HepG2 (cell line): ENCODE measurements around the gene MAFB. TPM values are rescaled to one million over a fixed set of nuclear protein-coding genes. Genes with fewer than 3 reads are reported as not detected.

ENCODE experiments used
- CBX5 ChIP-seq: sonication (generic); formaldehyde crosslinking; IDR thresholded peaks from 2 replicates; pipeline ENCODE4 v1.4.0; 2020; ENCODE audit warnings: missing genetic modification reagents, borderline replicate concordance
- ERF ChIP-seq: IDR thresholded peaks from 2 replicates; pipeline ENCODE4 v1.6.1; 2018; ENCODE audit warnings: missing biosample characterization, missing genetic modification reagents
- GLI4 ChIP-seq: sonication (generic); formaldehyde crosslinking; IDR thresholded peaks from 2 replicates; pipeline ENCODE4 v1.5.1; 2020; ENCODE audit warnings: missing genetic modification reagents, mild to moderate bottlenecking, moderate library complexity, borderline replicate concordance
- HNRNPL ChIP-seq: fragments of 200-400 bp; formaldehyde crosslinking; IDR thresholded peaks from 2 replicates; pipeline ENCODE4 v1.6.1; 2017; ENCODE audit warnings: mild to moderate bottlenecking, low read depth, low read length
- IRX3 ChIP-seq: sonication (generic); formaldehyde crosslinking; IDR thresholded peaks from 2 replicates; pipeline ENCODE4 v1.8.1; 2023; ENCODE audit warnings: mild to moderate bottlenecking, low read depth, missing genetic modification reagents, borderline replicate concordance
- NCOA1 ChIP-seq: sonication (generic); formaldehyde crosslinking; IDR thresholded peaks from 2 replicates; pipeline ENCODE4 v1.9.0; 2021; ENCODE audit warnings: missing genetic modification reagents
- RELA ChIP-seq: sonication (generic); formaldehyde crosslinking; IDR thresholded peaks from 2 replicates; pipeline ENCODE4 v1.4.0; 2020; ENCODE audit warnings: missing genetic modification reagents
- RXRB ChIP-seq: IDR thresholded peaks from 2 replicates; pipeline ENCODE4 v1.6.1; 2016; ENCODE audit warnings: borderline replicate concordance, missing genetic modification reagents, missing compliant biosample characterization
- SNAI1 ChIP-seq: sonication (generic); formaldehyde crosslinking; IDR thresholded peaks from 2 replicates; pipeline ENCODE4 v1.5.0; 2020; ENCODE audit warnings: mild to moderate bottlenecking, missing genetic modification reagents, borderline replicate concordance
- TCF7 ChIP-seq: sonication (generic); IDR thresholded peaks from 2 replicates; pipeline ENCODE4 v1.6.1; 2016; ENCODE audit warnings: antibody characterized with exemption, low read depth
- TFDP2 ChIP-seq: sonication (generic); formaldehyde crosslinking; IDR thresholded peaks from 2 replicates; pipeline ENCODE4 v1.4.0; 2020; ENCODE audit warnings: missing genetic modification reagents
- ZBTB44 ChIP-seq: sonication (generic); formaldehyde crosslinking; IDR thresholded peaks from 2 replicates; pipeline ENCODE4 v1.4.0; 2020; ENCODE audit warnings: missing genetic modification reagents
- ZNF142 ChIP-seq: sonication (generic); formaldehyde crosslinking; IDR thresholded peaks from 2 replicates; pipeline ENCODE4 v1.4.0; 2020; ENCODE audit warnings: missing genetic modification reagents
- ZNF20 ChIP-seq: sonication (generic); formaldehyde crosslinking; IDR thresholded peaks from 2 replicates; pipeline ENCODE4 v1.4.0; 2020; ENCODE audit warnings: mild to moderate bottlenecking, moderate library complexity, missing genetic modification reagents
- ZNF432 ChIP-seq: sonication (generic); formaldehyde crosslinking; IDR thresholded peaks from 2 replicates; pipeline ENCODE4 v1.5.0; 2020; ENCODE audit warnings: missing genetic modification reagents, mild to moderate bottlenecking, borderline replicate concordance
- ZNF501 ChIP-seq: sonication (generic); formaldehyde crosslinking; IDR thresholded peaks from 2 replicates; pipeline ENCODE4 v1.5.1; 2020; ENCODE audit warnings: mild to moderate bottlenecking, moderate library complexity, missing genetic modification reagents
- ZNF503 ChIP-seq: sonication (generic); formaldehyde crosslinking; IDR thresholded peaks from 2 replicates; pipeline ENCODE4 v1.4.0; 2020; ENCODE audit warnings: missing genetic modification reagents
- ZSCAN12 ChIP-seq: sonication (generic); formaldehyde crosslinking; IDR thresholded peaks from 2 replicates; pipeline ENCODE4 v1.9.0; 2021; ENCODE audit warnings: mild to moderate bottlenecking, missing genetic modification reagents
- ZSCAN25 ChIP-seq: sonication (generic); formaldehyde crosslinking; IDR thresholded peaks from 2 replicates; pipeline ENCODE4 v1.8.0; 2022; ENCODE audit warnings: mild to moderate bottlenecking, missing genetic modification reagents
- polyA plus RNA-seq, 8 experiments: library from polyadenylated mRNA; depleted of rRNA in 3 of 8; stranded (reverse) in 7 of 8; unstranded in 1 of 8; fragments of >200 nt; fragmentation: Illumina TruSeq in 4 of 8; extraction: Trizol in 4 of 8; gene quantifications; 2 replicates each; pipeline versions ENCODE4 v1.2.1 to v1.2.3, GENCODE V29; 2011 to 2016; ENCODE audit warnings: low read depth in 4 of 8, missing spikeins in 1 of 8, mixed read lengths in 1 of 8; ENCODE audit not compliant: insufficient read depth in 1 of 8
- total RNA-seq, 5 experiments: library from RNA; depleted of rRNA; stranded (reverse); fragments of >200 nt; fragmentation: Illumina TruSeq; extraction: Trizol; gene quantifications; 2 replicates each; pipeline ENCODE4 v1.2.3, GENCODE V29; 2016; ENCODE audit warnings: low read depth in 1 of 5

MAFB gene
- total and polyA plus RNA-seq, 2 of the 13 experiments (the other 11 are each of a cell fraction or from before 2014, with no cell fraction given), result 0.08 to 0.11 TPM

DNA sequence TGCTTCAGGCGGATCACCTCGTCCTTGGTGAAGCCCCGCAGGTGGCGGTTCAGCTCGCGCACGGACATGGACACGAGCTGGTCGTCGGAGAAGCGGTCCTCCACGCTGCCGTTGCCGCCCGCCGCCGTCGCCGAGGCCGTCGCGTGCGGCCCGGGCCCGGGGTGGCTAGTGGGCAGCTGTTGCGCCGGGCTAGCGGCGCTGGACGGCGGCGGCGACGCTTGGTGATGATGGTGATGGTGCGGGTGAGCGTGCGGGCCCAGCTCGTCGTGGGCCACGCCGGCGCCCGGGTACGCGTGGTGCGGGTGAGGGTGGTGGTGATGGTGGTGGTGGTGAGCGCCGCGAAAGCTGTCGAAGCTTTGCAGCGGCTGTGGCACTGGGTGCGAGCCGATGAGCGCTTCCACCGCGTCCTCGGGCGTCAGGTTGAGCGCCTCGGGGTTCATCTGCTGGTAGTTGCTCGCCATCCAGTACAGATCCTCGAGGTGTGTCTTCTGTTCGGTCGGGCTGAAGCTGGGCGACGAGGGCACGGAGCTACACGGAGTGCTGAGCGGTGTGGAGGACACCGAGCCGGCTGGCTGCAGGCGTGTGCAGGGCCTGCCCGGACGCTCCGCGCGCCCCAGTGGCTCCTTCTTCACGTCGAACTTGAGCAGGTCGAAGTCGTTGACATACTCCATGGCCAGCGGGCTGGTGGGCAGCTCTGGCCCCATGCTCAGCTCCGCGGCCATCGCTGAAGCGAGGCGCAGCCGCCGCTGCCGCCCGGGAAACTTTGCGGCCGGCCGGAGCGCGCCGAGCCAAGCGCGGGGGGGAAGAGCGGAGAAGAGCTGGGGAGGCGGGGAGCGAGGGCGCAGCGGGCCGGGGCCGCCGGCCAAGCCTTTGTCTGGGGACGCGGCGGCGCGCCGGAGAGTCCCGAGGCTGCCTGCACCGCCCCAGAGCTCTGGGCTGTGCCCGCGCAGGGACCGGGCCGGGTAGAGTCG, 622 bp downstream of the MAFB start (continued):
- TF ChIP-seq HNRNPL (no peak), ZBTB44 (CRISPR knock-in tag) (no peak), TCF7 (no peak), IRX3 (CRISPR knock-in tag) (no peak), RXRB (CRISPR knock-in tag) (no peak), ZSCAN12 (CRISPR knock-in tag) (no peak), ZNF142 (CRISPR knock-in tag) (0 out of 2 replicates have a peak, but pooled peaks have one; percentile 61), ZNF432 (CRISPR knock-in tag) (no peak), CBX5 (no peak), ZNF503 (CRISPR knock-in tag) (no peak), ZSCAN25 (no peak), SNAI1 (CRISPR knock-in tag) (no peak), ZNF501 (CRISPR knock-in tag) (no peak), ZNF20 (CRISPR knock-in tag) (no peak), RELA (CRISPR knock-in tag) (no peak), NCOA1 (CRISPR knock-in tag) (no peak), GLI4 (CRISPR knock-in tag) (no peak), ERF (CRISPR knock-in tag) (no peak), TFDP2 (CRISPR knock-in tag) (peak; percentile 4; the same call in 1 of the 2 replicates)
